Midbrain (tissue), 1 donor: Measurements from ENCODE around the gene KCNMA1.

Experiments
- DNase-seq: peaks from one replicate; lab custom pipeline; 2025; lab: John Stamatoyannopoulos, UW

KCNMA1 gene

GRCh38 chr10:77301305-77301730 lies 336.3 kb downstream of the KCNMA1 start:
- DNase-seq: no peak

- no peak for DNase-seq
Observed at GRCh38 chr10:77300682-77301302, 336.8 kb downstream of the KCNMA1 start.

GRCh38 chr10:77299320-77299719 lies 338.3 kb downstream of the KCNMA1 start:
- DNase-seq: no peak

- DNase-seq: no peak
Observed at GRCh38 chr10:77297393-77297739, 340.2 kb downstream of the KCNMA1 start.

- DNase-seq: no peak
Observed at GRCh38 chr10:77296534-77297392, 340.8 kb downstream of the KCNMA1 start.

- DNase-seq: no peak
Observed at GRCh38 chr10:77293773-77294172, 343.8 kb downstream of the KCNMA1 start.

GRCh38 chr10:77293347-77293746 lies 344.3 kb downstream of the KCNMA1 start:
- DNase-seq: no peak

GRCh38 chr10:77291596-77292505 lies 345.8 kb downstream of the KCNMA1 start:
- DNase-seq: no peak

- no peak for DNase-seq
Observed at GRCh38 chr10:77290528-77291155, 347.0 kb downstream of the KCNMA1 start.

- no peak for DNase-seq
Observed at GRCh38 chr10:77289790-77290189, 347.8 kb downstream of the KCNMA1 start.

GRCh38 chr10:77289027-77289501 lies 348.5 kb downstream of the KCNMA1 start:
- DNase-seq: no peak

- DNase-seq: no peak
Observed at GRCh38 chr10:77287647-77288120, 349.9 kb downstream of the KCNMA1 start.

- no peak for DNase-seq
Observed at GRCh38 chr10:77286531-77287508, 350.8 kb downstream of the KCNMA1 start.

GRCh38 chr10:77285529-77286182 lies 352.0 kb downstream of the KCNMA1 start:
- no peak for DNase-seq

GRCh38 chr10:77284797-77285196 lies 352.8 kb downstream of the KCNMA1 start:
- no peak for DNase-seq

- DNase-seq: no peak
Observed at GRCh38 chr10:77283326-77283725, 354.3 kb downstream of the KCNMA1 start.

GRCh38 chr10:77282163-77282562 lies 355.4 kb downstream of the KCNMA1 start:
- no peak for DNase-seq

- DNase-seq: no peak
Observed at GRCh38 chr10:77281719-77282118, 355.9 kb downstream of the KCNMA1 start.

GRCh38 chr10:77279207-77279606 lies 358.4 kb downstream of the KCNMA1 start:
- no peak for DNase-seq
